ENCODE results near the gene RENBP.

Gene RENBP

GRCh38 chrX:153900831-153901752 is 43.4 kb downstream of the RENBP start (continued):
- TF ChIP-seq ZNF544 (tag by site-specific recombination; IDR thresholded peaks at IDR 0.05): peak; percentile 23; the same call in 1 of the 2 replicates
- TF ChIP-seq ZNF26 (tag by site-specific recombination; IDR thresholded peaks at IDR 0.05): no peak; the same call in 1 of the 2 replicates
- no peak for TF ChIP-seq ZNF639 (tag by site-specific recombination; IDR thresholded peaks at IDR 0.05)
- no peak for TF ChIP-seq MZF1 (tag by site-specific recombination; IDR thresholded peaks at IDR 0.05; ENCODE audit: borderline replicate concordance)
- no peak for TF ChIP-seq ZNF280D (tag by site-specific recombination; IDR thresholded peaks at IDR 0.05)
- no peak; the same call in 1 of the 2 replicates for TF ChIP-seq BCL11B (tag by site-specific recombination; IDR thresholded peaks at IDR 0.05; ENCODE audit: low read depth)
- no peak for TF ChIP-seq ZNF621 (tag by site-specific recombination; IDR thresholded peaks at IDR 0.05)
- 0 out of 2 replicates have a peak, but pooled peaks have one; percentile 21 for TF ChIP-seq ZBTB48 (tag by site-specific recombination; IDR thresholded peaks at IDR 0.05)
- no peak; the same call in 1 of the 2 replicates for TF ChIP-seq ZNF140 (tag by site-specific recombination; IDR thresholded peaks at IDR 0.05)
- TF ChIP-seq ZSCAN30 (tag by site-specific recombination; IDR thresholded peaks at IDR 0.05): no peak
- TF ChIP-seq HOXC10 (CRISPR knock-in tag; IDR thresholded peaks at IDR 0.05): no peak
- no peak for TF ChIP-seq ZNF600 (tag by site-specific recombination; IDR thresholded peaks at IDR 0.05)
- no peak for TF ChIP-seq PRDM4 (tag by site-specific recombination; IDR thresholded peaks at IDR 0.05)
- no peak for TF ChIP-seq ZNF514 (tag by site-specific recombination; IDR thresholded peaks at IDR 0.05)
- TF ChIP-seq ZNF266 (tag by site-specific recombination; IDR thresholded peaks at IDR 0.05; ENCODE audit: low read depth): 0 out of 2 replicates have a peak, but pooled peaks have one; percentile 47
- TF ChIP-seq ZNF677 (tag by site-specific recombination; IDR thresholded peaks at IDR 0.05): no peak
- 0 out of 2 replicates have a peak, but pooled peaks have one; percentile 4 for TF ChIP-seq ZBTB17 (tag by site-specific recombination; IDR thresholded peaks at IDR 0.05)
- no peak for TF ChIP-seq YY1 (tag by site-specific recombination; IDR thresholded peaks at IDR 0.05)
- TF ChIP-seq BCL11A (tag by site-specific recombination; IDR thresholded peaks at IDR 0.05; ENCODE audit: low read depth): no peak
- TF ChIP-seq ZNF830 (tag by site-specific recombination; IDR thresholded peaks at IDR 0.05; ENCODE audit: low read depth): no peak
- no peak for TF ChIP-seq ZBTB44 (tag by site-specific recombination; IDR thresholded peaks at IDR 0.05)
- TF ChIP-seq ZNF623 (tag by site-specific recombination; IDR thresholded peaks at IDR 0.05): no peak
- TF ChIP-seq PRDM6 (tag by site-specific recombination; IDR thresholded peaks at IDR 0.05): no peak
- TF ChIP-seq ZNF354C (tag by site-specific recombination; IDR thresholded peaks at IDR 0.05; ENCODE audit: borderline replicate concordance, low read depth): no peak
- no peak for TF ChIP-seq RBAK (tag by site-specific recombination; IDR thresholded peaks at IDR 0.05)
- no peak for TF ChIP-seq HOXA7 (CRISPR knock-in tag; IDR thresholded peaks at IDR 0.05; ENCODE audit: borderline replicate concordance)
- TF ChIP-seq ZNF311 (tag by site-specific recombination; IDR thresholded peaks at IDR 0.05; ENCODE audit: borderline replicate concordance): 0 out of 2 replicates have a peak, but pooled peaks have one; percentile 77
